Muscle of back (tissue), 11 donors: ENCODE measurements around the gene F2. TPM values are rescaled to one million over a fixed set of nuclear protein-coding genes. Genes with fewer than 3 reads are reported as not detected.
"Not testable (repeated sequence)": the region's sequence is repeated elsewhere in the genome, so short reads cannot be mapped to it uniquely, and the experiment has no call there.

Experiments used
- DNase-seq, 3 donors: peaks; one replicate each; pipeline versions ENCODE4 v3.0.0 to v3.0.0-alpha.2; 2013
- polyA plus RNA-seq, 10 donors: library from polyadenylated mRNA; unstranded; fragments of 120-200 nt; gene quantifications; one replicate each; pipeline ENCODE4 v1.2.1, GENCODE V29; 2013; ENCODE audit not compliant: insufficient read length in 10 of 10

The F2 gene
- polyA plus RNA-seq, 10 donors, result 0.50 TPM; not detected in 9

- not testable (repeated sequence) for DNase-seq
These were observed 1.2 kb upstream of the F2 start for GRCh38 chr11:46717825-46718154.

- no peak for DNase-seq
These were observed 626 bp upstream of the F2 start for GRCh38 chr11:46718155-46719019.

GRCh38 chr11:46719543-46720218, 668 bp downstream of the F2 start:
- no peak for DNase-seq

DNA sequence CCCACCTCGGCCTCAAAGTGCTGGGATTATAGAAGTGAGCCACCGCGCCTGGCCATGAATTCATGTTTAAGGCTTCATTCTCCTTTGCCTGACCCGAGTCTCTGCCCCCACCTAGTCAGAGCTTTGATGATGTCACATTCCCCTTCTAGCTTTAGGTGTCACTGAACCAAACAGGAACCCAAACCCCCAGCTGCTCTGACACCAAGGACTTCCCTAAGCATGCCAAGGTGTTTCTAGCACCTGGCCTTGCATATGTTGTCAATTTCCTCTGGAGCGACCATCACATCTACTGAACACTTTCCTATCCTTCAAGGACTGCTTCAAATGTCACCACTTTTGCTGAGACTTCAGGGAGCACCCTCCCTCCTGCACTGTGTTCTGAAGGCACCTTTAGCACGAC, 2.3 kb downstream of the F2 start:
- no peak for DNase-seq

DNA sequence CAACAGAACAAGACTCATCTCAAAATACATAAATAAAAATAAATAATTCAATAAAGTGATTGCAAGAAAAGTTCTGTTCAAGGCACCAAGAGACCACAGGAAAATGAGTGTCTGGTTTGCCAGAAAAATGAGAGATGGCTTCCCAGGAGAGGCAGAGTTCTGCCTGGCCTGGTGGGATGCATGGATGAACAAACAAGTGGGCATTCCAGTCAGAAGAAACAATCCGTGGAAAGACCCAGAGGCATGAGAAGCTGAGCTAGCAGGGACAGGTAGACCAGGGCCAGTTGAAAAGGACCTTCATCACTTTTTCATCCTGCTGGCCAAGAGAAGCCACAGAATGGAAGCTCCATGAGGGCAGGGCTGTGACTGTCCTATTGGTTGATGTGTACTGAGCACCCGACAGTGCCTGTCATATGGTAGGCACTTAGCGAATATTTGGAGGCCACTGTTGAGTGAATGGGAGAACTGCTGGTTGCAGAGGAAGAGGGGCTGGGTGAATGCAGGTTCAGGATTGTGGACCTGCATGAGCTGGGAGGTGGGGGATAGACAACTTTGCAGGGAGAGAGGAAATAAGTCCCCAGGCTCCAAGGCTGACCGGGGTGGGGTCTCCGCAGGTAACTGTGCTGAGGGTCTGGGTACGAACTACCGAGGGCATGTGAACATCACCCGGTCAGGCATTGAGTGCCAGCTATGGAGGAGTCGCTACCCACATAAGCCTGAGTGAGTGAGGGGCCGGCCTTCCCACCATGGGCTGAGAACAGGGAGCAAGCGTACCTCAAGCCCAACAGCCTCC, 3.7 kb downstream of the F2 start:
- DNase-seq, result no peak

DNA sequence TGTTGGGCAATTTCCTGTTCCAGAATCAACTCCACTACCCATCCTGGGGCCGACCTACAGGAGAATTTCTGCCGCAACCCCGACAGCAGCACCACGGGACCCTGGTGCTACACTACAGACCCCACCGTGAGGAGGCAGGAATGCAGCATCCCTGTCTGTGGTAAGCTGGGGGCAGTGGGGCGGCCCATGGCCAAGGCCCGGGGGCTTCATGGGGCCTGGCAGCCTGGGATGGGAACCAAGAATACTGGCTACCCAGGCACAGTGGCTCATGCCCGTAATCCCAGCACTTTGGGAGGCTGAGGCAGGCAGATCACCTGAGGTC, 4.3 kb downstream of the F2 start:
- DNase-seq, result no peak

- DNase-seq, result no peak
These were observed 5.1 kb downstream of the F2 start for GRCh38 chr11:46724088-46724487.

- DNase-seq, result no peak
These were observed 6.6 kb downstream of the F2 start for GRCh38 chr11:46725338-46726205.

DNA sequence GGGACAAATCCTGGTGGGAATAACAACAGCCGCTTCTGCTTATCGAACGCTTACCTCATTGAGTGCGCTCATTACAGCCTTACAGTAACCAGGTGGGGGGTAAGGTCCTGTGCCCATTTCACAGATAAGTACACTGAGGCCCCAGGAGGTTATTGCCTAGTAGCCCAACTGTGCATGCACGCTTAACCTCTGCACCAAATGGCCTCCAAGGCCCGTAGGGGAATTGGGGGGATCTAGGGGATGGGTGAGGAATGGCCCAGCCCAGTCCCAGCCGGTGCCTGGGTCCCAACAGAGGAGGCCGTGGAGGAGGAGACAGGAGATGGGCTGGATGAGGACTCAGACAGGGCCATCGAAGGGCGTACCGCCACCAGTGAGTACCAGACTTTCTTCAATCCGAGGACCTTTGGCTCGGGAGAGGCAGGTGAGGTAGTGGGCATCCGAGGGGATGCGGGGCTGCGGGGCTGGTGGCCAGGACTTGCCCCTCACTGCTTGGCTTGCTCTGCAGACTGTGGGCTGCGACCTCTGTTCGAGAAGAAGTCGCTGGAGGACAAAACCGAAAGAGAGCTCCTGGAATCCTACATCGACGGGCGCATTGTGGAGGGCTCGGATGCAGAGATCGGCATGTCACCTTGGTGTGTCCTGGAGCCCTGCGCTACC, 7.3 kb downstream of the F2 start:
- no peak for DNase-seq

DNA sequence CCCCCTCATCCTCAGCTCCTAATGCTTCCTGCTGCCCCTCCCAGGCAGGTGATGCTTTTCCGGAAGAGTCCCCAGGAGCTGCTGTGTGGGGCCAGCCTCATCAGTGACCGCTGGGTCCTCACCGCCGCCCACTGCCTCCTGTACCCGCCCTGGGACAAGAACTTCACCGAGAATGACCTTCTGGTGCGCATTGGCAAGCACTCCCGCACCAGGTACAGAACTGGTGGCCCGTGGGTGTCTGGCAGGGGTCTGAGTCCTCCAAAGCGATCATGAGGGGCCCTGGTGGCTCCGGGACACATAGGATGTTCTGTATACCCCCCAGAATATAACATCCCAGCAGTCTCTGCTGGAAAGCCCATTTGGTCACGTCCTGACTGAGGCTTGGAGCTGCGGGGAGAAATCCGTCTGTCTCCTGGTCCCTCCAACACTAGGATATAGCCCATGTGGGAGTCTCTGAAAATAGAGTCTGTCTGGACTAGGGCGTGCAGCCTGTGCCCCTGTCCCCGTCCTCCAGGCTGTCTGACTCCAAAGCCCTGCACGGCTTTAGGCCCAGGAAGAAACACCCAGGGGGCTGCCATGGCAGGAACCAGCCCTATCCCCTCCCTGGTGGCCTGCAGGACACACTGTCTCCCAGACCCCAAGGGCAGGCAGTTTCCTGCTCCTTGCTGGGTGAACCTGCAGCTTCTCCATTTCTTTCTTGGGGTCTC, 9.1 kb downstream of the F2 start:
- DNase-seq, result no peak

GRCh38 chr11:46728659-46729040, 9.6 kb downstream of the F2 start:
- no peak for DNase-seq

DNA sequence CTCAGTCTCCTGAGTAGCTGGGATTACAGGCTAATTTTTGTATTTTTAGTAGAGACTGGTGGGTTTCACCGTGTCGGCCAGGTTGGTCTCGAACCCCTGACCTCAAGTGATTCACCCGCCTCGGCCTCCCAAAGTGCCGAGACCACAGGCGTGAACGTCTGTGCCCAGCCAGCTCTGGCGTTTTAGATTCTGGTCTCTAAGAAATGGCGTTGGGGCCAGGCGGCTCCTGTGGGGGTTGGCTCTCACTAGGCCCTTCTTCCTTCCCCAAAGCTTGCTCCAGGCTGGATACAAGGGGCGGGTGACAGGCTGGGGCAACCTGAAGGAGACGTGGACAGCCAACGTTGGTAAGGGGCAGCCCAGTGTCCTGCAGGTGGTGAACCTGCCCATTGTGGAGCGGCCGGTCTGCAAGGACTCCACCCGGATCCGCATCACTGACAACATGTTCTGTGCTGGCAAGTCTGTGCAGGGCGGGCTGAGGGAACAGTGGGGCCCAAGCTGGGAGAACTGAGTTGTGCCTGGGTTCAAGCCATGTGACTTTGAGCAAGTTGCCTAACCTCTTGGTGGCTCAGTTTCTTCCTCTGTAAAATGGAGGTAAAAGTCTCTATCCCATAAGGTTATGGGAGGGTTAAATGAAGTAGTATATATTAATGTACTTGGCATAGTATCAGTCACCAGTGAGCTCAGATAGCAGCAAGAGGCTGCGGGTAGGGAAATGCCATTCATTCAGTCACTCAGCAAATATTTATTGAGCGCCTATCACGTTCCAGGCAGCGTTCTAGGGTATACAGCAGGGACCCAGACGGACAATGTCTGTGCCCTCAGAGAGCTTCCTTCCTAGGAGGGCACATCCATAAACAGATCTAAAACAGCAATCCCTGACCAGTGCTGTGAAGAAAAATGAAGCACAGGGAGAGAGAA, 10.4 kb downstream of the F2 start:
- no peak for DNase-seq

DNA sequence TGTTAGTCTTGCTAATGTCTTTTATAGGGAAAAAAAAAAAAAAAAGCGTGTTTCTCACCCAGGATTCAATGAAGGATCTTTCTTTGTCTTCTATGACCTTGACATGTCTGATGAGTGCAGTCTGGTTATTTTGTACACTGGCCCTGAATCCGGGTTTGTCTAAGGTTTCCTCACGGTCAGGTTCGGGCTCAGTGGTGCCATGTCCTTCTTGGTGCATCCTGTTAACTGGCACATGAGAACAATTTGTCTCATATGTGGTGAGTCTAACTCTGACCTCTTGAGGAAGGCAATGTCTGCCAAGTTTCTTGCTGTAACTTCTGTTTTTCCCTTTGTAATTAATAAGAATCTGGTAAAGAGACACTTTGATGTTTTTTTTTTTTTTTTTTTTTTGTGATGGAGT, 12.5 kb downstream of the F2 start:
- DNase-seq, result no peak

GRCh38 chr11:46733234-46733633, 14.2 kb downstream of the F2 start:
- DNase-seq, result no peak

- DNase-seq, result no peak
These were observed 17.1 kb downstream of the F2 start for GRCh38 chr11:46736146-46736545.

DNA sequence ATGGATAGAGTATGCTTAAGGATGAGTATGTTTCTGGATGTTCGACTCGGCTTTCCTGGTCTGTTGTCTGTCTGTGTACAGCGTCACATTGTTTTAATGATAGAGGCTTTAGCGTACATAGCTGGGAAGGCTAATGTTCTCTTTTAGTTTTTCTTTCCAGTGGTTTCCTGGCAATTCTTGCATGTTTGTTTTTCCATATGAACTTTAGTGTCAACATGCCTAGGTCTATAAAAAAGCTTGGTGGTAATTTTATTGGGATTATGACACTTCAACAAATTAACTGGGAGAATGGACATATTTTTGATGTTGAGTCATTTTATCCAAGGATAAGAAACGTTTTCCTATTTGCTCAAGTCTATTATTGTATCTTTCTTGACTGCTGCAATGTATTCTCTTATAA, 17.6 kb downstream of the F2 start:
- DNase-seq, result no peak

DNA sequence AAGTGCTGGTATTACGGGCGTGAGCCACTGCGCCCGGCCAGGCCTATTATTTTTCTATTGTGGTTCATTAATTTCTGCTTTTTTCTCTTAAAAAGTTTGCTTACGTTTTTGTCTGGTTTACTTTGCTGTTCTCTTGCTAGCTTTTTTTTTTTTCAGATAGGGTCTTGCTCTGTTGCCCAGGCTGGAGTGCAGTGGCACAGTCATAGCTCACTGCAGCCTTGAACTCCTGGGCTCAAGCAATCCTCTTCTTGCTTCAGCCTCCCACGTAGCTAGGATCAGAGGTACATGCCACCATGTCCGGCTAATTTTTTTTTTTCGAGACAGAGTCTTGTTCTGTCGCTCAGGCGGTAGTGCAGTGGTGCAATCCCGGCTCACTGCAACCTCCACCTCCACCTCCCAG, 18.7 kb downstream of the F2 start:
- DNase-seq, result no peak

DNA sequence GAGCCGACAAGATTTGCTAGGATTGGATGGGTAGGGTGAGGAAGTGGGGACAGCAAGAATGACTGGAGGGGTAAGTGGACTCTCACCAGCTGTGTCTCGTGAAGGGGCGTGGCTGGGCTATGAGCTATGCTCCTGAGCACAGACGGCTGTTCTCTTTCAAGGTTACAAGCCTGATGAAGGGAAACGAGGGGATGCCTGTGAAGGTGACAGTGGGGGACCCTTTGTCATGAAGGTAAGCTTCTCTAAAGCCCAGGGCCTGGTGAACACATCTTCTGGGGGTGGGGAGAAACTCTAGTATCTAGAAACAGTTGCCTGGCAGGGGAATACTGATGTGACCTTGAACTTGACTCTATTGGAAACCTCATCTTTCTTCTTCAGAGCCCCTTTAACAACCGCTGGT, 19.9 kb downstream of the F2 start:
- no peak for DNase-seq
